Upper lobe of left lung (tissue), 6 donors: Measurements from ENCODE around the gene IMMP2L. TPM values are rescaled to one million over a fixed set of nuclear protein-coding genes. Genes with fewer than 3 reads are reported as not detected.

Experiments used
- ATAC-seq, 2 donors: fragments of 200-7000 bp; cut with Tn5 transposase; one replicate each; pipeline ENCODE4 v1.9.1; 2022; ENCODE audit warnings: mild to moderate bottlenecking in 2 of 2, moderate library complexity in 2 of 2; ENCODE audit not compliant: low FRiP score in 2 of 2
- DNase-seq, 2 donors: peaks; one replicate each; pipeline ENCODE4 v3.0.0-alpha.2; 2019 to 2020
- H3K27ac ChIP-seq, 4 donors: fragments of 200-600 bp; sonication (generic); one replicate each; pipeline ENCODE4 v1.5.1; 2016 to 2019
- H3K27me3 ChIP-seq, 4 donors: fragments of 200-600 bp; sonication (generic); one replicate each; pipeline ENCODE4 v1.5.1; 2017 to 2019
- H3K36me3 ChIP-seq, 4 donors: fragments of 200-600 bp; sonication (generic); one replicate each; pipeline ENCODE4 v1.5.1; 2016 to 2019
- H3K4me1 ChIP-seq, 4 donors: fragments of 200-600 bp; sonication (generic); one replicate each; pipeline ENCODE4 v1.5.1; 2018 to 2019
- H3K4me3 ChIP-seq, 4 donors: fragments of 200-600 bp; sonication (generic); one replicate each; pipeline ENCODE4 v1.5.1; 2017 to 2019; ENCODE audit warnings: mild to moderate bottlenecking in 2 of 4, moderate library complexity in 1 of 4
- H3K9me3 ChIP-seq, 4 donors: fragments of 200-600 bp; sonication (generic); one replicate each; pipeline ENCODE4 v1.5.1; 2018 to 2019
- EP300 ChIP-seq, 4 donors: sonication (generic); formaldehyde crosslinking; IDR thresholded peaks; one replicate each; pipeline ENCODE4 v1.5.1; 2017; ENCODE audit warnings: antibody characterized with exemption in 4 of 4, control low read depth in 2 of 4
- POLR2A ChIP-seq, 4 donors: fragments of 450-650 bp; IDR thresholded peaks; one replicate each; pipeline ENCODE4 v1.5.1; 2016 to 2017; ENCODE audit warnings: antibody characterized with exemption in 4 of 4, mild to moderate bottlenecking in 2 of 4
- POLR2AphosphoS5 ChIP-seq, 2 donors: sonication (generic); formaldehyde crosslinking; IDR thresholded peaks; one replicate each; pipeline ENCODE4 v1.5.1; 2017; ENCODE audit warnings: antibody characterized with exemption in 2 of 2
- WGBS, 2 donors: methylation state at CpG; one replicate each; pipeline ENCODE4 v1.1.5; 2017 to 2018; 5-methylcytosine and 5-hydroxymethylcytosine counted together
- total RNA-seq, 6 donors: library from RNA; depleted of rRNA in 4 of 6; stranded (reverse); fragments of >200 nt in 4 of 6; gene quantifications; one replicate each; pipeline versions ENCODE4 v1.1.0 to v1.2.1, GENCODE V29; 2016 to 2021
- TF ChIP-seq, protein P1 (sequence below), 6 experiments: fragments of 450-650 bp in 4 of 6; fragments of 200-600 bp in 2 of 6; sonication (generic) in 2 of 6; IDR thresholded peaks; one replicate each; pipeline ENCODE4 v1.5.1; 2016 to 2019; ENCODE audit warnings: antibody characterized with exemption in 6 of 6
- donor health status: DM: no; HTN: no; CAD: no; lungs with moderate emphysema.
- donor health status: DM: no; HTN: yes; CAD: no; lungs with severe emphysema.

The IMMP2L gene
- total RNA-seq, 6 donors from 2014 or later = 7.1 to 17.5 (median 11.3) TPM

DNA sequence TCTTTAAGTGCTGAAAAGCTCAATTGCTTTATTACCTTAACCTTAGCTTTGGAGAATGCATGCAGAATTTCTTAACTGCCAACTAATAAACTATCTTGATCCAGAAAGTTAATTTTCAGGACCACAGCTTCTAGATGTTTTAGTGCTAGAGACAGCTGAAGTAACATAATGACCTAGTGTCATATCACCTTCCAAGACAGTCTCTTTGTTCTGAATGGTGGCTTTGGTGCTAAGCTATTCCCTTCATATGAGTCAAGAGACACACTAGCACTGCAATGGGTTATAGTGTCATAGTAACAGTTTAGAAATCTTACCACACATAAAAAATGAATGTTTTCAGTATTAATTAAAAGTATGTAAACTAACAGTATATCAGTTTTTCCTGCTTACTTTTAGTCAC is 586.8 kb downstream of the IMMP2L start:
- Histone ChIP-seq H3K36me3 (no peaks in the 10 kb centered on the region), H3K9me3 (no peaks in the 10 kb centered on the region), H3K27me3 (no peaks in the 10 kb centered on the region), H3K27ac (no peak overlapping the region), H3K4me1 (no peaks in the 10 kb centered on the region), H3K4me3 (no peak overlapping the region)
- no peak for DNase-seq
- ATAC-seq = no peak
- TF ChIP-seq POLR2A (IDR thresholded peaks at IDR 0.05) = no peak
- TF ChIP-seq POLR2AphosphoS5 (IDR thresholded peaks at IDR 0.05) = no peak
- TF ChIP-seq EP300 (IDR thresholded peaks at IDR 0.05) = no peak
- TF ChIP-seq, protein P1, sequence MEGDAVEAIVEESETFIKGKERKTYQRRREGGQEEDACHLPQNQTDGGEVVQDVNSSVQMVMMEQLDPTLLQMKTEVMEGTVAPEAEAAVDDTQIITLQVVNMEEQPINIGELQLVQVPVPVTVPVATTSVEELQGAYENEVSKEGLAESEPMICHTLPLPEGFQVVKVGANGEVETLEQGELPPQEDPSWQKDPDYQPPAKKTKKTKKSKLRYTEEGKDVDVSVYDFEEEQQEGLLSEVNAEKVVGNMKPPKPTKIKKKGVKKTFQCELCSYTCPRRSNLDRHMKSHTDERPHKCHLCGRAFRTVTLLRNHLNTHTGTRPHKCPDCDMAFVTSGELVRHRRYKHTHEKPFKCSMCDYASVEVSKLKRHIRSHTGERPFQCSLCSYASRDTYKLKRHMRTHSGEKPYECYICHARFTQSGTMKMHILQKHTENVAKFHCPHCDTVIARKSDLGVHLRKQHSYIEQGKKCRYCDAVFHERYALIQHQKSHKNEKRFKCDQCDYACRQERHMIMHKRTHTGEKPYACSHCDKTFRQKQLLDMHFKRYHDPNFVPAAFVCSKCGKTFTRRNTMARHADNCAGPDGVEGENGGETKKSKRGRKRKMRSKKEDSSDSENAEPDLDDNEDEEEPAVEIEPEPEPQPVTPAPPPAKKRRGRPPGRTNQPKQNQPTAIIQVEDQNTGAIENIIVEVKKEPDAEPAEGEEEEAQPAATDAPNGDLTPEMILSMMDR (IDR thresholded peaks at IDR 0.05) = no peak

GRCh38 chr7:110974441-110974840 is 587.9 kb downstream of the IMMP2L start:
- no peak overlapping the region for H3K27ac ChIP-seq
- no peaks in the 10 kb centered on the region for H3K9me3 ChIP-seq
- no peak for TF ChIP-seq POLR2A (IDR thresholded peaks at IDR 0.05)
- TF ChIP-seq EP300 (IDR thresholded peaks at IDR 0.05) = no peak
- TF ChIP-seq, protein P1 (IDR thresholded peaks at IDR 0.05) = no peak
- no peak for TF ChIP-seq POLR2AphosphoS5 (IDR thresholded peaks at IDR 0.05)
- DNase-seq (no peak), ATAC-seq (no peak)
- WGBS, 2 donors = 86 to 90% methylated on average over 3 of the region's 3 CpGs
- no peaks in the 10 kb centered on the region for H3K36me3 ChIP-seq
- no peaks in the 10 kb centered on the region for H3K4me1 ChIP-seq
- H3K4me3 ChIP-seq = no peak overlapping the region
- no peaks in the 10 kb centered on the region for H3K27me3 ChIP-seq

GRCh38 chr7:110973196-110973990 is 588.9 kb downstream of the IMMP2L start:
- no peaks in the 10 kb centered on the region for H3K9me3 ChIP-seq
- H3K27me3 ChIP-seq = no peaks in the 10 kb centered on the region
- TF ChIP-seq POLR2AphosphoS5 (IDR thresholded peaks at IDR 0.05) (no peak), EP300 (IDR thresholded peaks at IDR 0.05) (no peak), POLR2A (IDR thresholded peaks at IDR 0.05) (no peak)
- TF ChIP-seq, protein P1 (IDR thresholded peaks at IDR 0.05) = no peak
- ATAC-seq (no peak), DNase-seq (no peak)
- H3K4me1 ChIP-seq = no peaks in the 10 kb centered on the region
- H3K27ac ChIP-seq = no peak overlapping the region
- no peak overlapping the region for H3K4me3 ChIP-seq
- WGBS, 2 donors = 84 to 87% methylated on average over 6 of the region's 6 CpGs
- no peaks in the 10 kb centered on the region for H3K36me3 ChIP-seq

DNA sequence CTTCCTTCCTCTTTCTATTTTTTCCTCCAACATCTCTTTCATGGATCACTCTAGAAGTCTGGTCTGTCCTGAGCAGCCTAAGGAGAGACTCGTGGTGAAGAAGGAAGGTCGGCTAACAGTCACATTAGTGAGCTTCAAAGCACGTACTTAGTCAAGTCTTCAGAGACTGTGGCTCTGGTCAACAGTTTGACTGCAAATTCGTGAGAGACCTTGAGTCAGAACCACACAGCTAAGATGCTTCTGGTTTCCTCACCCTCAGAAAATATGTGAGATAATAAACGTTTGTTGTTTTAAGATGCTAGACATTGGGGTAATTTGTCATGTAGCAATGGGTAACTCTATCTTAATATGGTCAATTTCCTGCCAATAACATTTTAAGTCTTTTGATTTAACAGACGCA is 597.5 kb downstream of the IMMP2L start:
- Histone ChIP-seq H3K4me1 (no peaks in the 10 kb centered on the region), H3K27me3 (no peaks in the 10 kb centered on the region), H3K27ac (no peak overlapping the region), H3K9me3 (no peaks in the 10 kb centered on the region), H3K36me3 (no peaks in the 10 kb centered on the region), H3K4me3 (no peak overlapping the region)
- ATAC-seq (no peak), DNase-seq (no peak)
- TF ChIP-seq POLR2AphosphoS5 (IDR thresholded peaks at IDR 0.05) = no peak
- TF ChIP-seq POLR2A (IDR thresholded peaks at IDR 0.05) = no peak
- no peak for TF ChIP-seq EP300 (IDR thresholded peaks at IDR 0.05)
- TF ChIP-seq, protein P1 (IDR thresholded peaks at IDR 0.05) = no peak
- 62 to 79% methylated on average over 6 of the region's 6 CpGs for WGBS, 2 donors

DNA sequence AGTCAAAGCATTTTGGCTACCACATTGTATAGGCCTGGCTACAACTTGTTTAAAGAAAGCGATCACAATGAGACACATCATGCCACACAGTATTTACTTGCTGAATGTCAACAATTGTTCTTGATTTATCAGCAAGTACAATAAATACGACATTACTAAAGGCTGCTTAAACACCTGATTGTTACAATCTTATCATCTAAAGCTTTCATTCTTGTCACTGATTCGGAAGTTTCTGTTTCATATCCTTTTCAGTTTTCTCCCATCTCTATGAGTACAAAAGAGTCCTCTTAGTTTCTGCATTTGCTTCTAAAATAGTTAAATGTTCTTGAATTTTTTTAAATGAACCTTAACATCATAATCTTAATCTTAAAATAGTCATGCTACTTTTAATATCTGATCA is 599.5 kb downstream of the IMMP2L start:
- ATAC-seq = no peak
- Histone ChIP-seq H3K36me3 (no peaks in the 10 kb centered on the region), H3K9me3 (no peaks in the 10 kb centered on the region), H3K4me3 (no peak overlapping the region), H3K27ac (no peak overlapping the region), H3K4me1 (no peaks in the 10 kb centered on the region), H3K27me3 (no peaks in the 10 kb centered on the region)
- WGBS, 2 donors = 61 to 79% methylated on average over 3 of the region's 3 CpGs
- no peak for DNase-seq
- TF ChIP-seq EP300 (IDR thresholded peaks at IDR 0.05) = no peak
- TF ChIP-seq, protein P1 (IDR thresholded peaks at IDR 0.05) = no peak
- TF ChIP-seq POLR2A (IDR thresholded peaks at IDR 0.05) = no peak
- no peak for TF ChIP-seq POLR2AphosphoS5 (IDR thresholded peaks at IDR 0.05)
